ENCODE results near the gene KPNA3.

Gene KPNA3

GRCh38 chr13:49791711-49792549 is 552 bp downstream of the KPNA3 start:
- Histone ChIP-seq H3K4me3 (replicated peaks; ENCODE audit: insufficient read depth, low read length) (peak overlapping the region; percentile 82), H3K27me3 (ENCODE audit: insufficient read depth, poor library complexity, severe bottlenecking) (no peaks in the 10 kb centered on the region), H3K27ac (replicated peaks) (peak overlapping the region; percentile 95)
- TF ChIP-seq SPI1 (IDR thresholded peaks at IDR 0.05; ENCODE audit: borderline replicate concordance, low read depth) = no peak
- no peak for TF ChIP-seq REST (IDR thresholded peaks at IDR 0.05; ENCODE audit: insufficient replicate concordance, low read depth)
- TF ChIP-seq POLR2AphosphoS5 (IDR thresholded peaks at IDR 0.05; ENCODE audit: low read depth) = 0 out of 2 replicates have a peak, but pooled peaks have one; percentile 31
- DNase-seq (ENCODE audit: low read depth in 1 of 2, low spot score in 1 of 2) = peak; percentile 27 to 48

- Histone ChIP-seq H3K27ac (replicated peaks) (peak overlapping the region; percentile 65), H3K27me3 (ENCODE audit: insufficient read depth, poor library complexity, severe bottlenecking) (no peaks in the 10 kb centered on the region), H3K4me3 (replicated peaks; ENCODE audit: insufficient read depth, low read length) (peak overlapping the region; percentile 82)
- no peak for TF ChIP-seq POLR2AphosphoS5 (IDR thresholded peaks at IDR 0.05; ENCODE audit: low read depth)
- TF ChIP-seq REST (IDR thresholded peaks at IDR 0.05; ENCODE audit: insufficient replicate concordance, low read depth) = no peak
- TF ChIP-seq SPI1 (IDR thresholded peaks at IDR 0.05; ENCODE audit: borderline replicate concordance, low read depth) = no peak
- peak; percentile 27 to 55 for DNase-seq (ENCODE audit: low read depth in 1 of 2, low spot score in 1 of 2)
Measured at GRCh38 chr13:49791315-49791710, 1.2 kb downstream of the KPNA3 start.

- DNase-seq (ENCODE audit: low read depth in 1 of 2, low spot score in 1 of 2) = no peak
- Histone ChIP-seq H3K4me3 (replicated peaks; ENCODE audit: insufficient read depth, low read length) (no peak overlapping the region), H3K27ac (replicated peaks) (no peak overlapping the region), H3K27me3 (ENCODE audit: insufficient read depth, poor library complexity, severe bottlenecking) (no peaks in the 10 kb centered on the region)
- TF ChIP-seq CTCF (IDR thresholded peaks at IDR 0.05; ENCODE audit: insufficient read depth, low read length) = no peak
Measured at GRCh38 chr13:49789968-49790367, 2.5 kb downstream of the KPNA3 start.

- no peak for DNase-seq (ENCODE audit: low read depth in 1 of 2, low spot score in 1 of 2)
- Histone ChIP-seq H3K4me3 (replicated peaks; ENCODE audit: insufficient read depth, low read length) (no peak overlapping the region), H3K27me3 (ENCODE audit: insufficient read depth, poor library complexity, severe bottlenecking) (no peaks in the 10 kb centered on the region), H3K27ac (replicated peaks) (no peak overlapping the region)
- TF ChIP-seq REST (IDR thresholded peaks at IDR 0.05; ENCODE audit: insufficient replicate concordance, low read depth) (no peak), POLR2AphosphoS5 (IDR thresholded peaks at IDR 0.05; ENCODE audit: low read depth) (no peak), SPI1 (IDR thresholded peaks at IDR 0.05; ENCODE audit: borderline replicate concordance, low read depth) (no peak), GABPA (IDR thresholded peaks at IDR 0.05; ENCODE audit: low read depth) (no peak), CTCF (IDR thresholded peaks at IDR 0.05; ENCODE audit: insufficient read depth, low read length) (no peak)
Measured at GRCh38 chr13:49786401-49787008, 6.0 kb downstream of the KPNA3 start.
